Ureter (tissue), 1 donor: ENCODE results near the gene MLF2. TPM values are rescaled to one million over a fixed set of nuclear protein-coding genes. Genes with fewer than 3 reads are reported as not detected.
"Not testable (repeated sequence)": the region's sequence is repeated elsewhere in the genome, so short reads cannot be mapped to it uniquely, and the experiment has no call there.

Source experiments
- DNase-seq: peaks from one replicate; pipeline ENCODE4 v3.0.0-alpha.2; 2020; ENCODE audit warnings: low spot score
- total RNA-seq: library from RNA; stranded (reverse); gene quantifications from one replicate; pipeline ENCODE4 v1.2.4, GENCODE V29; 2023
- donor health status: DM: yes; HTN: yes; CAD: no.

Gene MLF2
- total RNA-seq, 1 donor from 2014 or later, result 139 TPM

DNA sequence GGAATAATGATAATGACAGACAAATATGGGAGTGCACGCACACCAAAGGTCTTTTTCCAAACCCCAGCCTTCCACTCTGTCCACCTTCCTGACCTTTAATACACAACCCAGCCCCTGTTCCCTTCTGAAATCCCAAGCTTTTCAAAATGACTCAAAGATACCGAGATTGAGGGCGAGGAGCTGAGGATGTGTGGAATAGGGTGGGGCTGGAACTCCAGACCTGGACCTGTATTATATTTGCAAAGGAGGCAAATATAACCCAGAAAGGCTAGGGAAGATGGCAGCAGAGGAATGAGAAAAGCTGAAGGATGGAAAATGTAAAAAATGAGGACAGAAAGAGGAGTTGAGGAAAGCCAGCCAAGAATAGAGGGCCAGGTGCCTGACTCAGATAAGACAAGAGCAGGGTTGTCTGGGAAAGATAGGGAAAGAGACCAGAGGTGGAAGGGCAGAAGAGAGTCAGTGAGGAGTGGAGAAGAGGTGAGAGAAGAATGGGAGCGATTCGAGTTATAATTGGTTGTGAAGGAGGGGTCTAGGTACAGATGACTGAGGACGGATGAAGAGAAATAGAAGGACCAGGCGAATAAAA lies 12.2 kb upstream of the MLF2 start:
- no peak for DNase-seq

DNA sequence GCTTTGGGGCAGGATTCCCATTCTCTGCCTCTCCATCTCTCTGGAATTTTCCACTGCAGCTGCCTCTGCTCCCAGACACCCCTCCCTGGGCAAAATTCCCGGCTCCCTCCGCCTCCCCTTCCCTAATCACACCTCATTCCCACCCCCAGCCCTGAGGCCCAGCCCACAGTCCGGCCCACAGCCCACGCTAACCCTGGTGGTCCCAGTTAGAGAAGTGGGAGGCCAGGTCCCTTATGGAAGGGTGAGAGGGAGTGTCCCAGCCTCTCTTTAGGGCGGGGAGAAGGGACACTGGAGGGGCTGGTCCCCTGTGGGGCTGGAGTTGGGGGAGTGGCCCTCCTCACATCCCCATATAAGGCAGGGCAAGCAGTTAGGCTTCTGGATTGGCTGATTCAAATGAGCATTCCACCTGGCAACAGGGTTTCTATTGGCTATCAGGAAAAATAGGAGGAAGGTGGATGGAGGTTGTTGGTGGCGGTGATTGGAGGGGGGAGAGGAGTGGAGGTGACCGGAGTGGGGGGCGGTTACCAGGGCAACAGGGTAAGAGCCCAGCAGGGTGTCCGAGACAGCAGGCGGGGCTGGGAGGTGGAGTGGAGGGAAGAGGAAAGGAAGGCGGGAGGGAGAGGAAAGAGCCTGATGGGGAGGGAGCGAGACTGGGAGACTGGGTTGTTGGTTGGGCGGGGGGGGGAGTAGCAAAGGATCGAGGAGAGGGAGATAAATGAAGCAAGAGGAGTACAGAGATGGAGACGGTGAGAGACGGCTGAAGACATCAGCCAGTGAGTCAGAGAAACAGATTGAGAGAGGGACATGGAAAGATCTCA lies 11.3 kb upstream of the MLF2 start:
- DNase-seq, result peak; percentile 91

DNA sequence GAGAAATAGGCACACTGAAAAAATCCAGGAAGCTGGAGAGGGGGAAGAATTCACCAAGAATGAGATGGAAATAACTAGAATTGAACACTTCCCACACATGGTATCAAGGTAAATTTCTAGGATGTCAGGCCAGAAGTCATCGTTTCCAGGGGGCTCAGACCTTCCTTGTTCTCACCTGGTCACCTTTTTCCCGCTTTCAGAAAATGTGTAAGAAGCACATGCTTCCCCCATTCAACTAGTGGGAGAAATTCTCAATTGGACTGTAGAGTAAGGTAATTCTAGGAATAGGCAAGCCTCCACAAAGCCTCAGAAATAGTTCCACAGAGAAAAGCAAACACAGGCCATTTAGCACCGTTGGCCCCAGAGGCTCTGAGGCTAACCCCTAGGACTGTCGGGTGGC lies 10.4 kb upstream of the MLF2 start:
- DNase-seq, result no peak

DNA sequence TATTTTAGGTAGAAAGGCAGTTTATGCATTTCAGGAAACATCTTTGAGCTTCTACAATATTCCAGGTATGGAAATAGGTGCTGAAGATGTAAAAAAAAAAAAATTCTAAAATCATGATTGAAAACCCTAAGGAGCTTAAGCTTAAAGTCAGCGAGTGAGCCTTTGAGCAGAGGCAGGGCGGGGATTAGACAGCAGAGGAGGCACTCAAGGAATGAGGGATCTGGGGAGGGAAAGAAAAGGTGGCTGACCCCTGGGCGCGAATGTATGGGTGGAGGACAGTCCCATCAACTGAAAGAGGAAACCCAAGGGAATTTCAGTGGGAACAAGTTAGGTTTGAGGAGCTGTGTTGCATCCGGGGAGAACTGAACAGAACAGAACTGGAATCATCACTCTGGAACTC lies 6.8 kb upstream of the MLF2 start:
- no peak for DNase-seq

DNA sequence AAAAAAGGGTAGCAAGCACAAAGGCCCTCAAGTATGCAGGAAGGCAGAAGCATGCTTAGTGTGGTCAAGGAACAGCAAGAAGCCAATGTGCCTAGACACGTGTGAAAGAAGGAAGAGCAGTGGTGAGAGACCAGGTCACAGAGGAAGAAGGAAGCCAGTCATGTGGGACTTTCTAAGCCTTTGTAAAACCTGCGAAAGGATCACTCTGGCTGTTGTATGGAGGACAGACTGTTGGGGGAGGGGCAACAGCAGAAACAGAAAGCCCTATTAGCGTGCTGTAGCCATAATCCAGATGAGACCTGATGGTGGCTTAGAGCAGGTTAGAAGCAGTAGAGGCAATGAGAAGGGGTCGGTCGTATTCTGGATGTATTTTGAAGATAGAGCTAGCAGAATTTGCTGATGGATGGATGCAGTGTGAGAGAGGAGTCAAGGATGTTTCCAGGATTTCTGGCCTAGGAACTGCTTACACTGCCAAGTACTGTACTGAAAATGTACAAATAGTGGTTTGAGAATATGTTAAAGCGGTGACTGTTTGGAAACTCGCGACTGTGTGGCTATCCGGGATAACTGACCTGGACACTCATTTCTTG lies 5.7 kb upstream of the MLF2 start:
- no peak for DNase-seq

DNA sequence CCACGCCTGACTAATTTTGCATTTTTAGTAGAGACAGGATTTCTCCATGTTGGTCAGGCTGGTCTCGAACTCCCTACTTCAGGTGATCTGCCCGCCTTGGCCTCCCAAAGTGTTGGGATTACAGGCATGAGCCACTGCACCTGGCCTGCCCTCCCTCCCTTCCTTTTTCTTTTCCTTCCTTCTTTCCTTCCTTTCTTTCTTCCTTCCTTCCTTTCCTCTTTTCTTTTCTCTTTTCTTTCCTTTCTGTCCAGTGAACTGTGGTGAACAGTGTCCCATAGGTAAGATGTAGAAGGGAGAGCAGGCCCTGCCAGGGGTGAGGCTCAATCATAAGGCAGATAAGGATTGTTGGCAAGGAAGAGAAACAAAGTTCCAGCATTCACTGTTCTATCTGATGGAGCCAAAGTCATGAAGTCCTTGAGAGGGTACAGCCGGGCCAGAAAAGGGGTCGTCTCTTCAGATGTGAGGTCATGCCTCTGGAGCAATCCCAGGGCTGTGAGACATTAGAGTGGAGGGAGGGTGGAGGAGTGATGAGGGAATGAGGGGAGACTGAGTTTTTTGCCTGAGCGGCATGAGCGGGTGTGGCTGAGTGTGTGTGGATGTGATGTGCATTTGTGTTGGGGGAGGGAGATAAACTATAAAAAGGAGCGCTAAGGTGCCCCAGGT lies 4.2 kb upstream of the MLF2 start:
- no peak for DNase-seq

DNA sequence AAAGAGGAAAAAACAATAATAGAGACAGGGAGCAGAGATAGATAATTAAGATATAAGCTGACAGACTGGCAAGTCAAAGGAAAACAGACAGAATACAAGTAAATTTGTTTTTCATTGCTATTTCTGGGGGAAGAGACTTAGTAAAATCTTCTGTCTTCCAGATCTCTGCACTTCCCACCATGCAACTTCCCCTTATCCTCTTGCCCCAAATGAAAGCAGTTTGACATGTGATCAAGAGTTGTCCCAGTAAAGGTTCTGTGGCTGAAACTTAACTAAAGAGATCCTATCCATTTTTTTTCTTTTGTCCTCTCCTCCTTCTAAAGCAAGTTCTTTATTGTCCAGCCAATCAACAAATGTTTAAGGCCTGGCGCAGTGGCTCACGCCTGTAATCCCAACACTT lies 1.5 kb upstream of the MLF2 start:
- DNase-seq, result no peak

DNA sequence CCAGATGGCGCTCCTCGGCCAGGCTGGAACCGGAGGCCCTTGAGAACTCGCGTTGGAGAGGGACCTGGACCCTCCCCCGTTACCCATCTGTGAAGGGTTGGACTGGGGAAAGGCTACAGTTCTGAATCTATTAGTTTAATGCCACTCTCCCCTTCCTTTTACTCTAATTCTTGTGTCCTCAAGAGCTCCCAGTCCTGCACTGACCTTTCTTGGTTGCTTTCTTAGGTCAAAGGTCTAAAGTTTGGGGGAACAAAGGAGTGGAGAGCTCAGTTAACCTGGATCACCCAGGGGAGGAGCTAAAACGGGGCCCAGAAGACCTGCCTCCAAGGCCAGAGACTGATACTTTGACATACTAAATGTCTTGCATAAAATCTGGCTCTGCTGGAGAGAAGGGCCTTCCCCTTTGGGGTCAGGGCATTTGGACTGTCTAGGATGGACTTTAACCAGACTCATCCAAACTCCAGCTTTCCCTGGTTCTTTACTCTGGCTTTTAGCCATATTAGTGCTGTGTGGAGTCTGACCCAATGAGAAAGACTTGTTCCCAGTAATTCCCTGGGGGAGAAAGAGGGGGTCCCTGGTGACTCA lies 923 bp upstream of the MLF2 start:
- DNase-seq, result no peak

DNA sequence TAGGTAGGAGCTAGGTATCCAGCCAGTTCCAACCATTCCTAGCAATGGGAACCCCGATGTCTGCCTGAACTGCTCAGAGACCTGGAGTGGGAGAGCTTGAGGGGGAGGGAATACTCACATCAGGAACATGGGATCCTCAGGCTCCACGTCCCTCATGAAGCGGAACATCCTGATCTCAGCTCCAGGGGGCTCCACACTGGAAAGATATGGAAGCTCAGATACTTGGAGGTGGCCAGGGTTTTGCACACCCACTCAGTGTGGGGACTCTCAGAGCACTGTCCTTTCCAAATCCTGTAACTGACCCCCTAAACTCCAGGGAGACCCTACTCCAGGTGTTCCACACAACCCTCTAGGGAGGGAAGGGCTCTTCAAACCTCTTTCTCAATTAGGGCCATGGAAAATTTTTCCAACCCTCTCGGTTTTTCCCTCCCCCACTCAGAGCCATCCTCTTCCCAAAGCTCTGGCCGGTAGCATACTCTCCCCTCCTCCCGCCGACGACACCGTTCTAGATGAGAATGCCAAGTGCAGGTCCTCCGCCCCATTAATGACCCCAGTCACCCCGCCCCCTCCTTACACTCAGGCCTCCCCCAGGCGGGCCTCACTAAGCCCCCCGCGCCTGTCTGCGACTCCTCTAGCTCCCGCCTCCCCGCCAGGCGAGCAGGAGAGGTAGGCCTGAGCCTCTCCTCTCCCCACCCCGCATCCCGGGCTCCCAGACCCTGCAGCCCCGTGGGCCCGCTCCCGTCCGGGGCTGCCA lies 597 bp downstream of the MLF2 start:
- no peak for DNase-seq

DNA sequence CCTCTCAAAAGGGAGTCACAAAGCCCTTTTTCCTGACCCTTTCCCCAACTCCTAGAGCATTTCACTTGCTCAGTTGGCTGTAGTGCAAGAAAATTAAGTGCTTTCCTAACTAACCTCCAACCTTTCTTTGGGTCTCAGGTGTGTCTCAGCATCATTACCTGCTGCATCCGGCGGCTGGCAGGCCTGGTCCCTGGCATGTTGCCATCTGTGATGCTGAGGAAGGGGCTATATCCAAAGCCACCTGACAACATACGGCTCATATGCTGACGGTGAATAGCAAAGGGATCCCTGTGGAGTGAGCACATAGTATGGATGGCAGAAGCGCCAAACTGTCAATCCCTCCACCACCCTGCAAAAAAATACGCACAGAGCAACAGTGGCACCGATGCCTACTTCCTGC lies 1.2 kb downstream of the MLF2 start:
- DNase-seq, result no peak

DNA sequence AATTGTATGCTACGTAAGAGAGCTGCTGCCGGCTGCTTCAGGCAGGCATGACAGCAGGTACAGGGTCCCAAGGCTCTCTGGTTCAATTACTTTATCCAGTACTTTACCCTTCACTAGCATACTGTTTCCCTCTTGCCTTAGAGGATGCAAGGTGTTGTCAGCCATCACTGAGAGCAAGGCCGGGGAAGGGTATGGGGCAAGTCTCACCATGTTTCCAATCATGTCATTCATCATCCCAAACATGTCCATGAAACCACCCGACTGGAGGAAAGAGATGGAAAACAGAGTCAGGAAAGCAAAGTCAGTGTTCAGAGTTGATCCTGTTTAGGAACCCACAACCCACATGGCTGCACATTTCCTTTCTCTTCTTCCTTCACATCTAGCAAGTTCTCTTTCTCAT lies 2.4 kb downstream of the MLF2 start:
- no peak for DNase-seq

DNA sequence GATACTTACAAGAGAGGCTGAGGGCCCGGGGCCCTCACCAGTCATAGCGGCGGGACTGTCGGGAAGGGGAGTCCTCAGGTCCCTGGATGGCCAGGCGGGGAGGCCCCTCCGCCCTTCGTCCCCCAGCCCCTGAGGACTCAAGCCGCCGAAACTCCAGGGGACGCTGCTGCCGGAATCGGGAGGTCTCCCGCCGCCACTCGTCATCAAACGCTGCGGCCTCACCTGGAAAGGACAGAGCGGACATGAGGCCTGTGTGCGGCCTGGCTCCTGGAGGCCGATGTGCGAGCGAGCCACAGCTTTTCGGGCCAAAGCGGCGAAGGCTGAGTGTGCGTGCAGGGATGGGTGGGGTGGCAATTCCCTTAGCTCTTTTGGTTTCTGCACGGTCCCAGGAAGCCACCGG lies 4.2 kb downstream of the MLF2 start:
- DNase-seq, result no peak

DNA sequence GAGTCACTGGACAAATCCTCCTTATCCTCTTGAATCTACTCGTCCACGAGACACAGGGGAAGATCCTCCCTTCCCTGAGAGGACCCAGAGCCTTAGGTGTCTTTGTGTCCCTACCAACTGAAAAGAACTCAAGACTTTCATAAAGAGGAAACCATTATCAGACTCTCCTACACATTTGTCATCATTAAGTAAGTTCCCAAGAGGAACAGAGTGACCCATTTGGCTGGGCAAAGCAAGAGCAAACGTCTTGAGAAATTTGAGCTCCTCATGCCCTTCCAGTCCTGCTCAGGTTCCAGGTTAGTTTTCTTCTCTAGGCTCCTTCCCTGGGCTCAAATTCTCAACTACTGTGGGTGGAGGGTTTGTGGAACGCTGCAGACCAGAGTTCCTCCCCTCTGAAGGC lies 5.7 kb downstream of the MLF2 start:
- DNase-seq, result no peak

DNA sequence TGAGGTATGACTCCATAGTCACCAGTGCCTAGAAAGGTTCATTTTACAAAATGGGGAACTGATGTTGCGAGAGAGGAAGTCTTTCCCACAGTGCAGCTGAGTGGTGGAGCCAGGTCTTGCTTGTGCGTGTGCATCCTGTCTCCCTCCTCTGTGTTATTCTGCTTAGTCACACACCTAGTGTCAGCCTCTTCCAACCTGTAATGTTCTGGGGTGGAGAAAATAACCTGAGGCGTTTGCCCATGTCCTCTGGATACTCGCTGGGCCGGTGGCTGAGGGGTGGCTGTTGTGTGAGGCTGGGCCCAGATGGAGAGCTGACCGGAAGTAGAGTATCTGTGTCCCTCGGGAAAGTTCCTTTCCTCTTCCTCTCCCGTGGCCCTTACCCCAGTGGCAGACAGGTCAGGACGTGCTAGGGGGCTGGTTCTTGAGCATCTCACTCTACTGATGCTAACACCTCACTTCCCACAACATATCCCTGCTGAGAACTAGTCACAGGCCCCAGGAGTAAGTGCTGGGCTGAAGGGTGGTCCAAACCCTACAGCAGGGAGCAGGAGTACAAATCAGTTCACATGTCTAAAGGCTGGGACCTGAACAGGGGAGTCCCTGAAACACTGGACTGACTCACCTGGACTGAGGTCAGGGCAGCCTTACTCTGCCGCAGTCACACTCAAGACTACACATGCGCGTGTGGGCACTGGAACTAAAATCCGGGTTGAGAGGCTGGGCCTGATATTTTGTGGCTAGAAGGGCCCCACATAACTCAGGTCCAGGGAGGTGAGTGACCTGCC lies 7.0 kb downstream of the MLF2 start:
- DNase-seq, result no peak

DNA sequence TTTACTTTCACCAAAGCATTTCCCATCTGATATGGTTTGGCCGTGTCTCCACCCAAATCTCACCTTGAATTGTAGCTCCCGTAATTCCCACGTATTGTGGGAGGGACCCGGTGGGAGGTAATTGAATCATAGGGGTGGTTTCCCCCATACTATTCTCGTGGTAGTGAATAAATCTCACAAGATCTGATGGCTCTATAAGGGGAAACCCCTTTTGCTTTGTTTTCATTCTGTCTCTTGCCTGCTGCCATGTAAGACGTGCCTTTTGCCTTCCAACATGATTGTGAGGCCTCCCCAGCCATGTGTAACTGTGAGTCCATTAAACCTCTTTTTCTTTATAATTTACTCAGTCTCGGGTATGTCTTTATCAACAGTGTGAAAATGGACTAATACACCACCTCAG lies 9.6 kb downstream of the MLF2 start:
- not testable (repeated sequence) for DNase-seq

DNA sequence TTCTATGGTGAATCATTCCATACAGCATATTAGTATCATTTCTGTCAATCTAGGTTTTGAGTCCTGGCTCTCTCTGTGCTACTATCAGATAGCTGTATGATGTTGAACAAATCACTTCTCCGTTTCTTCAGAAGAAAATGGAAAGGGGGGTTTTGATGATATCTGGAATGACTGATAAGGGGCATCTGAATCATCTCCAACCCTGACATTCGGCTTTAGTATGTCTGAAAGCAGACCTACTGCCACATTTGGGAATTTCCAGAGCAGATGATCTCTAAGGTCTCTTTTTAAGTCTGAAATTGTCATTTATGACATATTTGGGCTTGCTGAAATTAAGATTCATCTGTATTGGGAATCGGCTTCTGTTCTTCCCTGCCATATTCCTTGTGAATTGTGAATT lies 10.1 kb downstream of the MLF2 start:
- DNase-seq, result no peak

DNA sequence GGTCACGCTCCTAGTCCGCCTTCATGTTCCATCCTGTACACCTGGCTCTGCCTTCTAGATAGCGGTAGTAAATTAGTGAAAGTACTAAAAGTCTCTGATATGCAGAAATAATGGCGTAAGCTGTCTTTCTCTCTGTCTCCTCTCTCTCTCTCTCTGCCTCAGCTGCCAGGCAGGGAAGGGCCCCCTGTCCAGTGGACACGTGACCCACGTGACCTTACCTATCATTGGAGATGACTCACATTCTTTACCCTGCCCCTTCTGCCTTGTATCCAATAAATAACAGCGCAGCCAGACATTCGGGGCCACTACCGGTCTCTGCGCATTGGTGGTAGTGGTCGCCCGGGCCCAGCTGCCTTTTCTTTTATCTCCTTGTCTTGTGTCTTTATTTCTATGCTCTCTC lies 10.9 kb downstream of the MLF2 start:
- not testable (repeated sequence) for DNase-seq

DNA sequence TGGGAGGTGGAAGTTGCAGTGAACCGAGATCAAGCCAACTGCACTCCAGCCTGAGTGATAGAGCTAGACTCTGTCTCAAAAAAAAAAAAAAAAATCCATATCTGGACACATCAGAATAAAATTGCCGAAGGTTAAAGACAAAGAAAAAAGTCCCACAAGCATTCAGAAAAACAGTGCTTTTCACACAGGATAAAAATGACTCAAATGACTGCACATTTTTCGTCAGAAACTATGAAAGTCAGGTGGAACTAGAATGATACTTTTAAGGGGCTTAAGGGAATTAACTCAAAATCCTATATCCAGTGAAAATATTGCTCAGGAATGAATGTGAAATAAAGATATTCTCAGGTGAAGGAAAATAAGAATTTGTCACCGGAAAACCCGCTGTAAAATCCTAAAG lies 16.2 kb downstream of the MLF2 start:
- no peak for DNase-seq

DNA sequence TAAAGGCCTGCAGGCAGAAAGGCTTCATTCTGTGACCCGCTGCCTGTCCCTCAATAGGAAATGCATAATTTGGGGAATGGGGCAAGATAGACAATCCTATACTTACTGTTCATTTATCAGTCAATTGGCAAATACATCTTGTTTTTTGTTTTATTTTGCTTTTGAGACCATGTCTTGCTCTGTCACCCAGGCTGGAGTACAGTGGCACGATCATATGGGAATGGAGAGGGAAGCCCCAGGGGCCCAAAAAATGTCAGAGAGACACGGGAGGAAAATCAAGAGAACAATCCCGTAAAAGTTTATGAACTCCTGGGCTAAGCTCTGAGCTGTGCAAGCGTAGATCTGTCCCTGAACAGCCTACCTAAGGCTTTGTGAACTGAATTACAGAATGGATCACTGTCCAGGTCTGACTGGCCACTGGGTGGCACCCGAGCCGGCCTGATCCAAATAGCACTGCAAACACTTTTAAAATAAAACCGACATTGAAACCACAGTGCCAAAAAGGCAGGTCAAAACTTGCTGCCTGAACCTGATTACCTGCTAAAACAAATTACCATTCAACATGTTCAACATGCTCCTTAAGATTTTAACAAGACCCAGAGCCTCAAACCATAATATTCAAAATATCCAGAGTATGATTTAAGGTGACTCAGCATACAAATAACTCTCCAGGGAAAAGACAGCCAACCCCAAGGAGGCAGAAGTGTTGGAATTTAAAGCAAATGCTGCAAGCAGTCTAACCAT lies 17.3 kb downstream of the MLF2 start:
- DNase-seq, result peak; percentile 80
